HEK293 (cell line): ENCODE results near the gene MOGAT2.
"Not testable (repeated sequence)": the region's sequence is repeated elsewhere in the genome, so short reads cannot be mapped to it uniquely, and the experiment has no call there.

Experiments
- CTCF ChIA-PET: fragments of 350-600 bp; formaldehyde crosslinking; extraction: SDS; loops from one replicate; lab custom pipeline; 2021; ENCODE audit warnings: antibody characterized with exemption; lab: Yijun Ruan, JAX
- POLR2A ChIA-PET: fragments of 300-600 bp; formaldehyde crosslinking; extraction: SDS; loops from one replicate; lab custom pipeline; 2020; ENCODE audit warnings: antibody characterized with exemption, inconsistent platforms; lab: Yijun Ruan, JAX
- H3K27ac ChIP-seq: fragments of 200-500 bp; sonication (Bioruptor generic); 2 replicates; pipeline ENCODE4 v1.5.1; 2014; ENCODE audit warnings: low read depth, low read length, control low read depth, inconsistent platforms; ENCODE audit errors: extremely low read depth
- H3K36me3 ChIP-seq, 2 experiments: fragments of 200-500 bp in 1 of 2; sonication (Bioruptor generic) in 1 of 2; 1 replicate in 1 of 2; 2 replicates in 1 of 2; pipeline ENCODE4 v1.5.1; 2014 to 2017; ENCODE audit warnings: inconsistent platforms in 2 of 2, low read length in 2 of 2; ENCODE audit not compliant: control insufficient read depth in 2 of 2, insufficient read depth in 1 of 2
- H3K4me1 ChIP-seq: fragments of 200-500 bp; sonication (Bioruptor generic); 2 replicates; pipeline ENCODE4 v1.5.1; 2014; ENCODE audit warnings: mild to moderate bottlenecking, low read length, inconsistent platforms; ENCODE audit not compliant: control insufficient read depth, insufficient read depth
- H3K4me3 ChIP-seq: 2 replicates; pipeline ENCODE4 v1.5.1; 2011; ENCODE audit warnings: low read depth, mild to moderate bottlenecking, control low read depth, low read length, moderate library complexity
- H3K9me3 ChIP-seq: fragments of 200-500 bp; sonication (Bioruptor generic); 2 replicates; pipeline ENCODE4 v1.5.1; 2014; ENCODE audit warnings: low read depth, low read length, inconsistent platforms; ENCODE audit not compliant: control insufficient read depth, insufficient read depth
- IKZF3 ChIP-seq: fragments of 450-650 bp; IDR thresholded peaks from 2 replicates; pipeline ENCODE4 v1.5.0; 2018; ENCODE audit warnings: missing biosample characterization, mild to moderate bottlenecking, missing genetic modification characterization, moderate library complexity
- PBX3 ChIP-seq: sonication (generic); formaldehyde crosslinking; IDR thresholded peaks from 2 replicates; pipeline ENCODE4 v1.8.1; 2022; ENCODE audit warnings: mild to moderate bottlenecking, moderate library complexity, missing genetic modification reagents
- PRDM2 ChIP-seq: fragments of 450-650 bp; formaldehyde crosslinking; IDR thresholded peaks from 2 replicates; pipeline ENCODE4 v1.5.1; 2016; ENCODE audit warnings: missing biosample characterization, missing genetic modification characterization, borderline replicate concordance
- REPIN1 ChIP-seq: fragments of 450-650 bp; formaldehyde crosslinking; IDR thresholded peaks from 2 replicates; pipeline ENCODE4 v1.5.1; 2017; ENCODE audit warnings: missing biosample characterization, missing genetic modification characterization, low read depth
- SALL2 ChIP-seq: fragments of 450-650 bp; formaldehyde crosslinking; IDR thresholded peaks from 2 replicates; pipeline ENCODE4 v1.5.0; 2017; ENCODE audit warnings: missing biosample characterization, mild to moderate bottlenecking, missing genetic modification characterization, borderline replicate concordance
- ZFHX2 ChIP-seq: fragments of 450-650 bp; formaldehyde crosslinking; conservative IDR thresholded peaks from 2 replicates; pipeline ENCODE4 v1.5.1; 2016; ENCODE audit warnings: missing biosample characterization, missing genetic modification characterization
- ZNF146 ChIP-seq: fragments of 450-650 bp; formaldehyde crosslinking; IDR thresholded peaks from 2 replicates; pipeline ENCODE4 v1.5.1; 2016; ENCODE audit warnings: missing biosample characterization, missing genetic modification characterization
- ZNF148 ChIP-seq: fragments of 450-650 bp; formaldehyde crosslinking; IDR thresholded peaks from 2 replicates; pipeline ENCODE4 v1.5.0; 2017; ENCODE audit warnings: missing biosample characterization, missing genetic modification characterization, borderline replicate concordance
- ZNF223 ChIP-seq: fragments of 450-650 bp; formaldehyde crosslinking; IDR thresholded peaks from 2 replicates; pipeline ENCODE4 v1.5.1; 2016; ENCODE audit warnings: missing biosample characterization, missing genetic modification characterization
- ZNF394 ChIP-seq: fragments of 450-650 bp; formaldehyde crosslinking; IDR thresholded peaks from 2 replicates; pipeline ENCODE4 v1.5.1; 2016; ENCODE audit warnings: missing biosample characterization, missing genetic modification characterization, mild to moderate bottlenecking, moderate library complexity, borderline replicate concordance
- ZNF596 ChIP-seq: fragments of 450-650 bp; IDR thresholded peaks from 2 replicates; pipeline ENCODE4 v1.5.0; 2018; ENCODE audit warnings: missing biosample characterization, mild to moderate bottlenecking, missing genetic modification characterization, moderate library complexity
- ZNF692 ChIP-seq: fragments of 450-650 bp; formaldehyde crosslinking; IDR thresholded peaks from 2 replicates; pipeline ENCODE4 v1.5.1; 2016; ENCODE audit warnings: missing biosample characterization, missing genetic modification characterization
- ZSCAN16 ChIP-seq: fragments of 450-650 bp; formaldehyde crosslinking; IDR thresholded peaks from 2 replicates; pipeline ENCODE4 v1.5.1; 2016; ENCODE audit warnings: missing biosample characterization, missing genetic modification characterization
- TF ChIP-seq, protein P1 (sequence below): fragments of 450-650 bp; formaldehyde crosslinking; IDR thresholded peaks from 2 replicates; pipeline ENCODE4 v1.5.1; 2017; ENCODE audit warnings: missing biosample characterization, missing genetic modification characterization

MOGAT2 gene

GRCh38 chr11:75745807-75746206 lies 28.2 kb downstream of the MOGAT2 start:
- Histone ChIP-seq H3K27ac (no peak overlapping the region), H3K4me3 (no peak overlapping the region), H3K9me3 (no peaks in the 10 kb centered on the region), H3K4me1 (no peaks in the 10 kb centered on the region), H3K36me3 (no peaks in the 10 kb centered on the region)
- ChIA-PET POLR2A (no interaction called here), CTCF (no interaction called here)
- TF ChIP-seq ZNF596 (no peak), ZNF223 (tag by site-specific recombination) (no peak), ZNF692 (tag by site-specific recombination) (no peak), PBX3 (CRISPR knock-in tag) (no peak), ZNF146 (tag by site-specific recombination) (no peak), IKZF3 (tag by site-specific recombination) (no peak), PRDM2 (tag by site-specific recombination) (no peak), ZFHX2 (tag by site-specific recombination) (no peak), ZNF148 (tag by site-specific recombination) (no peak), ZNF394 (tag by site-specific recombination) (no peak), ZSCAN16 (tag by site-specific recombination) (no peak), REPIN1 (tag by site-specific recombination) (no peak), SALL2 (tag by site-specific recombination) (no peak)
- TF ChIP-seq, protein P1, sequence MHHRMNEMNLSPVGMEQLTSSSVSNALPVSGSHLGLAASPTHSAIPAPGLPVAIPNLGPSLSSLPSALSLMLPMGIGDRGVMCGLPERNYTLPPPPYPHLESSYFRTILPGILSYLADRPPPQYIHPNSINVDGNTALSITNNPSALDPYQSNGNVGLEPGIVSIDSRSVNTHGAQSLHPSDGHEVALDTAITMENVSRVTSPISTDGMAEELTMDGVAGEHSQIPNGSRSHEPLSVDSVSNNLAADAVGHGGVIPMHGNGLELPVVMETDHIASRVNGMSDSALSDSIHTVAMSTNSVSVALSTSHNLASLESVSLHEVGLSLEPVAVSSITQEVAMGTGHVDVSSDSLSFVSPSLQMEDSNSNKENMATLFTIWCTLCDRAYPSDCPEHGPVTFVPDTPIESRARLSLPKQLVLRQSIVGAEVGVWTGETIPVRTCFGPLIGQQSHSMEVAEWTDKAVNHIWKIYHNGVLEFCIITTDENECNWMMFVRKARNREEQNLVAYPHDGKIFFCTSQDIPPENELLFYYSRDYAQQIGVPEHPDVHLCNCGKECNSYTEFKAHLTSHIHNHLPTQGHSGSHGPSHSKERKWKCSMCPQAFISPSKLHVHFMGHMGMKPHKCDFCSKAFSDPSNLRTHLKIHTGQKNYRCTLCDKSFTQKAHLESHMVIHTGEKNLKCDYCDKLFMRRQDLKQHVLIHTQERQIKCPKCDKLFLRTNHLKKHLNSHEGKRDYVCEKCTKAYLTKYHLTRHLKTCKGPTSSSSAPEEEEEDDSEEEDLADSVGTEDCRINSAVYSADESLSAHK (tag by site-specific recombination), result no peak

DNA sequence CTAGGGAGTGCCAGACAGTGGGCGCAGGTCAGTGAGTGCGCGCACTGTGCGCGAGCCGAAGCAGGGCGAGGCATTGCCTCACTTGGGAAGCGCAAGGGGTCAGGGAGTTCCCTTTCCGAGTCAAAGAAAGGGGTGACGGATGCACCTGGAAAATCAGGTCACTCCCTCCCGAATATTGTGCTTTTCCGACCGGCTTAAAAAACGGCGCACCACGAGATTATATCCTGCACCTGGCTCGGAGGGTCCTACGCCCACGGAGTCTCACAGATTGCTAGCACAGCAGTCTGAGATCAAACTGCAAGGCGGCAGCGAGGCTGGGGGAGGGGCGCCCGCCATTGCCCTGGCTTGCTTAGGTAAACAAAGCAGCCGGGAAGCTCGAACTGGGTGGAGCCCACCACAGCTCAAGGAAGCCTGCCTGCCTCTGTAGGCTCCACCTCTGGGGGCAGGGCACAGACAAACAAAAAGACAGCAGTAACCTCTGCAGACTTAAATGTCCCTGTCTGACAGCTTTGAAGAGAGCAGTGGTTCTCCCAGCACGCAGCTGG lies 31.2 kb downstream of the MOGAT2 start:
- H3K4me1 ChIP-seq, H3K4me3 ChIP-seq, H3K9me3 ChIP-seq, POLR2A ChIA-PET, H3K27ac ChIP-seq, H3K36me3 ChIP-seq: not testable (repeated sequence)
- CTCF ChIA-PET, result interaction anchor here (0.6 kb wide), 1 partner anchor 97 kb away, joined by 5 read pairs; no protein-coding TSS in a partner anchor

DNA sequence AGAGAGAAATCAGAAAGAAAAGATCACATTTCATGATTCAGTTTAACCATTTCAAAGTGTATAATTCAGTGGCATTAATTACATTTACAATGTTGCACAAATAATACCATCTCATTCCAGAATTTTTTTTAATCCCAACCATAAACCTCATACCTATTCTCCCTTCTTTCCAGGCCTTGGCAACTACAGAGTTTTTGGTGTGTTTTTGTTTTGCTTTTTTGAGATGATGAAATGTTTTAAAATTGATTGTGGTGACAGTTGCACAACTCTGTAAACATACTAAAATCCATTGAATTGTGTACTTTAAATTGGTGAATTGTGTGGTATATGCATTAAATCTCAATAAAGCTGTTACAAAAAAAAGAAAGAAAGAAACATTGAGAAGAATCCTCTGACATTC lies 37.3 kb downstream of the MOGAT2 start:
- H3K9me3 ChIP-seq, H3K27ac ChIP-seq, CTCF ChIA-PET, H3K4me1 ChIP-seq, H3K36me3 ChIP-seq, H3K4me3 ChIP-seq, POLR2A ChIA-PET: not testable (repeated sequence)
